AG20443 (cell line): ENCODE data around the gene SVEP1.

Experiments
- DNase-seq: peaks from one replicate; pipeline ENCODE4 v3.0.0; 2012; ENCODE audit warnings: low spot score, mixed read lengths

SVEP1 gene

GRCh38 chr9:110319781-110320492, 259.6 kb downstream of the SVEP1 start:
- DNase-seq = no peak

GRCh38 chr9:110317911-110318310, 261.6 kb downstream of the SVEP1 start:
- DNase-seq = no peak

- DNase-seq = no peak
Measured at GRCh38 chr9:110316261-110317075, 263.1 kb downstream of the SVEP1 start.
